Stimulated activated naive CD8-positive, alpha-beta T cell treated with anti-CD3 and anti-CD28 coated beads, Interleukin-15, Interleukin-2, amounts not matched to agents 100 ng/mL and 50 ng/mL, for 24 hours (primary cell): ENCODE data around the gene PKNOX1.
A peak's percentile ranks its signal among the peaks of the same experiment; 100 is the strongest.
"Not testable (repeated sequence)": the region's sequence is repeated elsewhere in the genome, so short reads cannot be mapped to it uniquely, and the experiment has no call there.

Source experiments
- H3K27ac Mint-ChIP-seq: one replicate; pipeline ENCODE4 v1.8.0; 2021; ENCODE audit warnings: mild to moderate bottlenecking, mixed read lengths
- H3K27me3 Mint-ChIP-seq: one replicate; pipeline ENCODE4 v1.8.0; 2021; ENCODE audit warnings: mixed read lengths
- H3K36me3 Mint-ChIP-seq: one replicate; pipeline ENCODE4 v1.8.0; 2021; ENCODE audit warnings: low read depth, mixed read lengths
- H3K4me1 Mint-ChIP-seq: one replicate; pipeline ENCODE4 v1.8.0; 2021; ENCODE audit warnings: low read depth, mixed read lengths
- H3K4me3 Mint-ChIP-seq: one replicate; pipeline ENCODE4 v1.8.0; 2021; ENCODE audit warnings: mild to moderate bottlenecking, mixed read lengths
- H3K9me3 Mint-ChIP-seq: one replicate; pipeline ENCODE4 v1.8.0; 2021; ENCODE audit warnings: mixed read lengths

The PKNOX1 gene

GRCh38 chr21:43034826-43035225 is 60.5 kb downstream of the PKNOX1 start:
- H3K27me3 Mint-ChIP-seq, result no peaks in the 10 kb centered on the region
- no peak overlapping the region for H3K27ac Mint-ChIP-seq
- H3K36me3 Mint-ChIP-seq, result peaks cover 12% of the 10 kb centered on the region
- H3K4me1 Mint-ChIP-seq, result no peaks in the 10 kb centered on the region
- H3K4me3 Mint-ChIP-seq, result no peak overlapping the region
- H3K9me3 Mint-ChIP-seq, result no peaks in the 10 kb centered on the region

- not testable (repeated sequence) for H3K27ac Mint-ChIP-seq, H3K9me3 Mint-ChIP-seq, H3K4me3 Mint-ChIP-seq, H3K36me3 Mint-ChIP-seq, H3K27me3 Mint-ChIP-seq, H3K4me1 Mint-ChIP-seq
Observed at GRCh38 chr21:43036889-43037288, 62.5 kb downstream of the PKNOX1 start.

GRCh38 chr21:43037918-43038658 is 63.7 kb downstream of the PKNOX1 start:
- H3K4me3 Mint-ChIP-seq, H3K27me3 Mint-ChIP-seq, H3K36me3 Mint-ChIP-seq, H3K9me3 Mint-ChIP-seq, H3K4me1 Mint-ChIP-seq, H3K27ac Mint-ChIP-seq: not testable (repeated sequence)

DNA sequence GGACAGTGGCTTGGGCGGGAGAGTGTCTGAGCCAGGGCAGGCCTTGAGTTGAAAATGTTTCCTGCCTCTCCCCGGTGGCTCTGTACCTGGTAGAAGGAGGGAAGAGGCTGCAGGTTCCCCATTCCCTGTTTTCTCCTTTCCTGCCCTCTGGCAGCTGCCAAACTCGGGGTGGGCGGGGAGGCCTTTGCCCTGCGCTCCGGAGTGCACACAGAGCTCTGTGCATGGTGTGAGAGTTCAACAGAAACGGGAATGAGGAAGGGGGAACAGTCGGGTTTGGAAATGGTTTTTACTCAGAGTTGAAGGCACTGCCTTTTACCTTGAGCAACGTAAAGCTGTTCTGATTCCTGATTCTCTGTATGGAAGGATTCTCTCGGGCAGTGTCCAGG is 64.3 kb downstream of the PKNOX1 start:
- H3K36me3 Mint-ChIP-seq, H3K27me3 Mint-ChIP-seq, H3K4me3 Mint-ChIP-seq, H3K9me3 Mint-ChIP-seq, H3K27ac Mint-ChIP-seq, H3K4me1 Mint-ChIP-seq: not testable (repeated sequence)

GRCh38 chr21:43042169-43042568 is 67.8 kb downstream of the PKNOX1 start:
- not testable (repeated sequence) for H3K4me3 Mint-ChIP-seq, H3K27me3 Mint-ChIP-seq, H3K36me3 Mint-ChIP-seq, H3K4me1 Mint-ChIP-seq, H3K27ac Mint-ChIP-seq, H3K9me3 Mint-ChIP-seq

GRCh38 chr21:43043291-43043690 is 68.9 kb downstream of the PKNOX1 start:
- not testable (repeated sequence) for H3K36me3 Mint-ChIP-seq, H3K27me3 Mint-ChIP-seq, H3K27ac Mint-ChIP-seq, H3K9me3 Mint-ChIP-seq, H3K4me1 Mint-ChIP-seq, H3K4me3 Mint-ChIP-seq

- H3K9me3 Mint-ChIP-seq, H3K27me3 Mint-ChIP-seq, H3K4me3 Mint-ChIP-seq, H3K36me3 Mint-ChIP-seq, H3K27ac Mint-ChIP-seq, H3K4me1 Mint-ChIP-seq: not testable (repeated sequence)
Observed at GRCh38 chr21:43044547-43044946, 70.2 kb downstream of the PKNOX1 start.

GRCh38 chr21:43045165-43045875 is 71.0 kb downstream of the PKNOX1 start:
- not testable (repeated sequence) for H3K4me1 Mint-ChIP-seq, H3K9me3 Mint-ChIP-seq, H3K36me3 Mint-ChIP-seq, H3K27me3 Mint-ChIP-seq
- Mint-ChIP-seq H3K27ac (peak overlapping the region; percentile 74), H3K4me3 (peak overlapping the region; percentile 32)

- not testable (repeated sequence) for H3K36me3 Mint-ChIP-seq, H3K4me1 Mint-ChIP-seq, H3K27me3 Mint-ChIP-seq, H3K9me3 Mint-ChIP-seq, H3K27ac Mint-ChIP-seq, H3K4me3 Mint-ChIP-seq
Observed at GRCh38 chr21:43045876-43046821, 71.8 kb downstream of the PKNOX1 start.

- not testable (repeated sequence) for H3K36me3 Mint-ChIP-seq, H3K27ac Mint-ChIP-seq, H3K9me3 Mint-ChIP-seq, H3K4me3 Mint-ChIP-seq, H3K27me3 Mint-ChIP-seq, H3K4me1 Mint-ChIP-seq
Observed at GRCh38 chr21:43053112-43053511, 78.8 kb downstream of the PKNOX1 start.

DNA sequence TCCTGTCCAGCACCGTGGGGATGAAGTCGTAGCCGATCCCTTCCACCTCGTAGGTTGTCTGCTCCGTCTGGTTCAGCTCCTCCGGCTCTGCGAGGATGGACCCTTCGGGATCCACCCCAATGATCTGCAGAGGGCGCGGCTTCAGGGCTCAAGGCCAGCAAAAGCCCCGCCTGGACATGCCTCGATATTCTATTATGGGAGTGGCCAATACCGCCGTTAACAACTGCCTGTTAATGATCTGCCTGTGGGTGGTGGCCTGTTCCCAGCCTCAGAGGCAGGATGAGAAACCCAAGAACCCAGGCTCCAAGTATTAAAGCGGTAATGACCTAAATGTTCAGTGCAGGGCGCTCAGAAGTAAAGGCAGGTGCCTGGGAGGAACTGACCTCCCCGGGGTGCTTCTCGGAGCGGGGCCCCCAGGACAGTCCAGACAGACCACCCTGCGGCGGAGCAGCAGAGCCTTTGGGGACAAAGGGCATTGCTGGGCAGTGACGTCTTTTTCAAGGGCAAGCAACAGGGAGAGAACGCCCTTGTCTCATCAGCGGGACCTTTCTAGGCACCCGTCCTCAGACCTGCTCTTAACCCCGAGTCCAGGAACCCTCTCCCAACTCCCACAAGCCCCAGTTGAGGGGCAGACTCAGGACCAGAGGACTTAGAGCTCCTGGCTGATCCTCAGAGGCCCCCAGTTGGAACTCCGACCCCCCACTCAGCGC is 88.7 kb downstream of the PKNOX1 start:
- H3K4me3 Mint-ChIP-seq, H3K27ac Mint-ChIP-seq, H3K9me3 Mint-ChIP-seq: not testable (repeated sequence)

GRCh38 chr21:43064265-43064917 is 90.0 kb downstream of the PKNOX1 start:
- H3K4me1 Mint-ChIP-seq, H3K9me3 Mint-ChIP-seq, H3K4me3 Mint-ChIP-seq, H3K27ac Mint-ChIP-seq, H3K36me3 Mint-ChIP-seq, H3K27me3 Mint-ChIP-seq: not testable (repeated sequence)

More for the DNA sequence above, 88.7 kb downstream of the PKNOX1 start:
- not testable (repeated sequence) for H3K4me1 Mint-ChIP-seq, H3K36me3 Mint-ChIP-seq, H3K27me3 Mint-ChIP-seq

GRCh38 chr21:43065991-43066390 is 91.6 kb downstream of the PKNOX1 start:
- H3K36me3 Mint-ChIP-seq, H3K4me1 Mint-ChIP-seq, H3K4me3 Mint-ChIP-seq, H3K27me3 Mint-ChIP-seq, H3K9me3 Mint-ChIP-seq, H3K27ac Mint-ChIP-seq: not testable (repeated sequence)

DNA sequence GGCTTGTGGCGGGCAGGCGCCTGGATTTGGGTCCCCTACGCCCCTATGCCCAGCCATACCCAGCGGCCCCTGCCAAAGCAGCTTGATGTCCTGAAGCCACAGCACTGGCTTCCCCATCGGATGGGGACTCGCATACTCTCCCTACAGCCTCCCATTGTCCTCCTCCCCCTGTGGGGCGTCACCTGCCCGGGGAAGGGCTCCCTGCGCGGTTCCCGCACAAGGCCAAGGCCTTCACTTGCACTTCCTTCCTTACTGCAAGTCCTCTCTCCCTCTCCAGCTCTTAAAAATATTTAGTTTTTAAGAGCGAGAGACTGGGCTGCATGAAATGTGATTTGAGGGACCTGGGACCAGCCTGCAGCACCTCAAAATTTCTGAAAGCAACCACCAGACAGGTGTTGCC is 92.3 kb downstream of the PKNOX1 start:
- H3K9me3 Mint-ChIP-seq, H3K27me3 Mint-ChIP-seq, H3K4me1 Mint-ChIP-seq, H3K27ac Mint-ChIP-seq, H3K36me3 Mint-ChIP-seq, H3K4me3 Mint-ChIP-seq: not testable (repeated sequence)
